Measurements from ENCODE around the gene RPL32. TPM values are rescaled to one million over a fixed set of nuclear protein-coding genes. Genes with fewer than 3 reads are reported as not detected.

Gene RPL32
- total RNA-seq, 1 experiment from 2014 or later: 1,643 TPM

DNA sequence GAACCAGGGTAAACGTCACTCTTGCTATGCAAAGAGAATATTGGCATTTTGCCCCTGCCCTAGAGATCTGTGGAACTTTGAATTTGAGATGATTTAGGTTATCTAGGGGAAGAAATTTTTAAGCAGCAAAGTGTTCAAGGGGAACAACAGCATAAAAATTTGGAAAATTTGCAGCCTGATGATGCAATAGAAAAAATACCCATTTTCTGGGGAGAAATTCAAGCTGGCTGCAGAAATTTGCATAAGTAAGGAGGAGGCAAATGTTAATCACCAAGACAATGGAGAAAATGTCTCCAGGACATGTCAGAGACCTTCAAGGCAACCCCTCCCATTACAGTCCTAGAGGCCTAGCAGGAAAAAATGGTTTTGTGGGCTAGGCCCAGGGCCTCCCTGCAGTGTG lies 4.4 kb upstream of the RPL32 start:
- ATAC-seq (no peak), DNase-seq (ENCODE audit: low spot score) (no peak)
- H3K27me3 Mint-ChIP-seq (ENCODE audit: low read depth): peaks cover 6% of the 10 kb centered on the region
- TF ChIP-seq ZBTB21 (CRISPR knock-in tag; IDR thresholded peaks at IDR 0.05; ENCODE audit: borderline replicate concordance) (no peak), CDX4 (CRISPR knock-in tag; IDR thresholded peaks at IDR 0.05; ENCODE audit: borderline replicate concordance) (no peak), ATF1 (CRISPR knock-in tag; IDR thresholded peaks at IDR 0.05) (no peak), ZBTB43 (CRISPR knock-in tag; IDR thresholded peaks at IDR 0.05) (no peak), HMGXB4 (CRISPR knock-in tag; IDR thresholded peaks at IDR 0.05) (no peak), ZNF532 (CRISPR knock-in tag; IDR thresholded peaks at IDR 0.05; ENCODE audit: borderline replicate concordance) (no peak), CREB1 (CRISPR knock-in tag; IDR thresholded peaks at IDR 0.05) (no peak), ARID4B (CRISPR knock-in tag; IDR thresholded peaks at IDR 0.05; ENCODE audit: borderline replicate concordance) (no peak), JUN (CRISPR knock-in tag; IDR thresholded peaks at IDR 0.05) (no peak), ZNF671 (CRISPR knock-in tag; IDR thresholded peaks at IDR 0.05) (no peak), ELF4 (CRISPR knock-in tag; IDR thresholded peaks at IDR 0.05; ENCODE audit: low read depth) (no peak), RORB (CRISPR knock-in tag; IDR thresholded peaks at IDR 0.05) (no peak), FOXP4 (CRISPR knock-in tag; IDR thresholded peaks at IDR 0.05) (no peak)
- H3K36me3 Mint-ChIP-seq: peaks cover 24% of the 10 kb centered on the region
- peaks cover 29% of the 10 kb centered on the region for H3K9me3 Mint-ChIP-seq
- H3K4me1 Mint-ChIP-seq: peaks cover 7% of the 10 kb centered on the region
- ChIA-PET CTCF (interaction anchor here (0.6 kb wide), 1 partner anchor 10 kb away, joined by 3 read pairs; no protein-coding TSS in a partner anchor), POLR2A (interaction anchor here (1.0 kb wide), 1 partner anchor 13 kb away, joined by 4 read pairs; no protein-coding TSS in a partner anchor)
- H3K27ac Mint-ChIP-seq: no peak overlapping the region
- no peak overlapping the region for H3K4me3 Mint-ChIP-seq
